Activated CD4-positive, alpha-beta T cell treated with anti-CD3 and anti-CD28 coated beads, Interleukin-2, Interleukin-4, amounts not matched to agents 100 ng/mL and 50 ng/mL, durations not matched to agents 16 hours and 8 hours (primary cell): ENCODE data around the gene RPL7A.
A peak's percentile ranks its signal among the peaks of the same experiment; 100 is the strongest.
"Not testable (repeated sequence)": the region's sequence is repeated elsewhere in the genome, so short reads cannot be mapped to it uniquely, and the experiment has no call there.

Source experiments
- DNase-seq: peaks from one replicate; pipeline ENCODE4 v3.0.0-alpha.2; 2020; ENCODE audit warnings: low spot score

Gene RPL7A

GRCh38 chr9:133327834-133328484 lies 20.1 kb upstream of the RPL7A start:
- DNase-seq, result no peak

- not testable (repeated sequence) for DNase-seq
Observed at GRCh38 chr9:133329306-133330156, 18.5 kb upstream of the RPL7A start.

DNA sequence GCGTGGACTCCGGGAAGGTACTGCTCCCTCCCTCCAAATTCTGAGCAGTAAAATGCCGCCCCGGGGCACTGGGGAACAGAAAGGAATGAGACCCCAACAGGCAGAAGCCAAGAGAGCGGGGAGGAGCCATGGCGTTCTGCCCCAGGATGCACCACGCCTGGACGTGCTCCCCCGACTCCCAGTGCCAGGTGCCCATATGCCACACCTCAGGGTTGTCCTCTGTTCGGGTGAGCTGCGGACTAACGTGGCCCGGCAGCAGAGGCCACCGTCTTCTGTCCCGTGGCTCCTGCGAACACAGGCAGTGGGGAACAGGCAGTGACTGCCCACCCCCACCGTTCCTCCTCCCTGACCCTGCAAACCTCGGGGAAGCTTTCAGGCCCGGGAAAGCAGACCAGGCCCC lies 16.8 kb upstream of the RPL7A start:
- no peak for DNase-seq

DNA sequence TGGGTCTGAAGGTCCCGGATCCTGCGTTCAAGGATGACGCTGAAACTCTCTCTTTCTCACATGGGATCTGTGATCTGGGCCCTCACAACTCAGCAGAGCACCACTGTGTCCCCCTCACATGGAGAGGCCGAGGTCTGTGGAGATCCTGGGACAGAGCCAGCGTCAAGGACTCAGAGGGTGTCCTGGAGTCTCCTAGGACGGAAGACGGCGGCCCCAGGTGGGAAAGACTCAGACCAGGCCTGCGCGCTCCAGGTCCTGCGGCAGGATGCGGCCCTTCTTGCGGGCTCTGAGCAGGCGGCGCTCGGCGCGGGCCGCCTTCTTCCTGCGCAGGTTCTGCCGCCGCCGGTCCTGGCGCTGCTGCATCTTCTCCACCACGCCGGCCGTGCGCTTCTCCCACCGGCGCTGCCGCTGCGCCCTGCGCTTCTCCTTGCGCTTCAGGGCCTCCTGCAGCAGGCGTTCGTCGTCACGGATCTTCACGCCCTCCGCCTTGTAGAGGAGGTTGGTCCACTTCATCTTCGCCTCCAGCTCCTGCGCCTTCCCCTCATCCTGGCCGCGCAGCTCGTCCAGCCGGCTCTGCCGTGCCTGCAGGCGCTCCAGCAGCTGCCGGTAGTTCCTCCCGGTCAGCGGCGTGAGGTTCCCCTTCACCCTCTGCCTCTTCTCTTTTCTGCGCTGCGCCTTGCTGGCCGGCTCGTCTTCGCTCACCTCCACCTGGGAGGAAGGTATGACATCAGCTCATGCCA lies 16.2 kb upstream of the RPL7A start:
- no peak for DNase-seq

DNA sequence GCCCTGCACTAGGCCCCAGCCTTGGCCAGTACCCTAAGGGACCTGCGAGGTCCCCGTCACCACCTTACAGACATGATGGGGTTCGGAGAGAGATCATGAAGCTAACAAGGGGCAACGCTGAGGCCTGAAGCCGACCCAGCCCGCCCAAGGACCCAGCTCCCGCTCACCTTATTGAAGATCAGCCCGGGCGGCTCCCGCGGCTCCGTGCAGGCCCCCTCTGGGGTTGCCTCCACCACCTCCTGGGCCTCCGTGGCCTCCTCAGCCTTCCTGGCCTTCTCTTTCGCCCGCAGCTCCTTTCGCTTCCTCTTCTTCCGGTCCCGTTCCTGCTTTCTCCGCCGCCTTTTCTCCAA lies 15.7 kb upstream of the RPL7A start:
- DNase-seq, result no peak

DNA sequence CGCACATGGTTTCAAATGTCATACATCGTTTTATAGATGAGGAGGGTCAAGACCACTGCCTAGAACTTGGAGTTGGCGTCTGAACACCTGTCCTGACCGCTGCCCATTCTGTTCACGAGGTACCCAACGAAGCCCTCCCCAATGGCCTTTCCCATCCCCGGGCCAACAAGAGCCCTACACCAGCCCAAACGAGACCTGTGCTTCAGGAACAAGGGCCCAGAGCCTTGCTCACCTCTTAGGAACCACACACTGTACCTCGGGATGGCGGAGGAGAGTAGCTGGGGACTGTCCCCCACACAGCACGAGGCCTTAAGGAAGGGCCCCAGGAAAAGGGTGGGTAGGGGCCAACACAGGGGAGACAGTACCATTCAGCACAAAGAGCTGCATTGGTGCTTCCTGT lies 15.0 kb upstream of the RPL7A start:
- no peak for DNase-seq

GRCh38 chr9:133333566-133333965 lies 14.5 kb upstream of the RPL7A start:
- no peak for DNase-seq

GRCh38 chr9:133334161-133334560 lies 13.9 kb upstream of the RPL7A start:
- DNase-seq, result no peak

GRCh38 chr9:133334888-133335287 lies 13.1 kb upstream of the RPL7A start:
- not testable (repeated sequence) for DNase-seq

- DNase-seq, result peak; percentile 95
Observed at GRCh38 chr9:133335924-133336811, 11.8 kb upstream of the RPL7A start, which contains the start of gene SURF6. TSS of gene SURF6 (minus strand) at chr9:133336188. CDS start at chr9:133336132, 56 bp downstream.

DNA sequence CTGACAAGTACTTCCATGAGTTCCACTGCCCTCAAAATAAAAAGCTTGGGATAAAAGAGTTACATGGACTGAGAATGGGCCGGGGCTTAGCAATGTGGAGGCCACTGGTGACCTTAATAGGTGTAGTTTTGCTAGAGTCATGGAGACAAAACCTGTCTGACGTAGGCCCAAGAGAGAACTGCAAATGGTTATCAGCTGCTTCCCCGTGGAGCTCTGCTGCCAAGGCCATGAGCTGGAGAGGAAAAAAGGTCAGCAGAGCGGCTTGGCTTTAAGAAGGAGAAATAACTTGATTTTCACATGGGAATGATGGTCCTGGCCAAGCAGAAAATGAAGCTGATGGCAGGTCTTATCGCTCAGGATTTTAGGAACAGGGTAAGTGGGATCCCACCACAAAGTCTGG lies 8.4 kb upstream of the RPL7A start:
- DNase-seq, result no peak

DNA sequence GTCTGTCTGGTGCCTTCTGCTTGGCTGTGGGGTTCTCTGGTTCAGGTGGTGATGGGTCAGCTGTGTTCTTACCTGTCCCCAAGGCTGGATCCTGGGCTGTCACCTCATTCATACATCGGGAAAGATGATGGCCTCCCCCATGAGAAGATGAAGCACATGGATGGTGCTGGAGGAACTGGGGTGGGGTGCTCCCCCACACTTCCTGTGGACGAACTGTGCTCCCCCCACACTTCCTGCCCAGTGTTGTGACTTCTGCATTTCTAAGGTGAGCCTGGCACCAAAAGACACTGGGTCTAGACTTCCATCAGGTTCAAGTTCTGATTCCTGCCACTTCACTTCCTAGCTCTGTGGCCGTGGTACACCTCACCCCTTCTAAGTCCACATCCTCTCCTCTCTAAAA lies 7.8 kb upstream of the RPL7A start:
- no peak for DNase-seq

GRCh38 chr9:133340916-133341315 lies 7.1 kb upstream of the RPL7A start:
- no peak for DNase-seq

DNA sequence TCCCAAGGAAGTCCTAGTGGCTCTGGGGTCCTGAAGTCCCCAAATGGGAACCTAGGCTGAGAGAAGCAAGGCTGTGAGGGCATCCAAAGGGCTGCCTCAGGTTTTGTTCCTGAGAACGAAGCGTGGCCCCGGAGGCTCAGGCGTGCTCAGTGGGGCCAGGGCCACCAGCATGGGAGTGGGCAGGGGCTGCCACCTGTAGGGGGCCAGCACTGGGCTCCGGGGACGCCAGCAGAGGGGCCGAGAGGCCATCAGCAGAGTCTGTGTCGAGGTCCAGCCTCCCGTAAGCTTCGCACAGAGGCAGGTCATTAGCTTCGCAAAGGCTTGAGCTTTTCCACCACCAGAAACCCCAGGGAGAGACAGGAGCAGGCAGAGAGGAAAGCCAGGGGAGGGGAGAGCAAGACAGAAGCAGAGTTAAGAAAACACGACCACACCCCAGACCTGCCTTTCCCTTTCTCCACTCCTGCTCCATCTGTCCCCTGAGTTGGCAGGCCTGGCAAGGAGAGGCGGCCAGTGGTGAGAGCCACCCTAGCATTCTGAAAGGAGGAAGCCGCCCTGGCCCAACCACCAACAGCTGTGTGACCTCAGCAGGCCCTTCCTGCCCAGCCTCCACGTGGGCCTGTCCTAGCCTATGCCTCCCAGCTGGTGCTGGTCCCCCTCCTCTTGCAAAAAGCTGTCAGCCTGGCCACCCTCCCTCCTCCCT lies 6.5 kb upstream of the RPL7A start:
- DNase-seq, result no peak

- no peak for DNase-seq
Observed at GRCh38 chr9:133342069-133342406, 6.0 kb upstream of the RPL7A start.

- no peak for DNase-seq
Observed at GRCh38 chr9:133342570-133342969, 5.4 kb upstream of the RPL7A start.

GRCh38 chr9:133344071-133344470 lies 3.9 kb upstream of the RPL7A start:
- DNase-seq, result no peak

- DNase-seq, result no peak
Observed at GRCh38 chr9:133344979-133345378, 3.0 kb upstream of the RPL7A start.

GRCh38 chr9:133345596-133345995 lies 2.4 kb upstream of the RPL7A start:
- no peak for DNase-seq

- no peak for DNase-seq
Observed at GRCh38 chr9:133346021-133346785, 1.8 kb upstream of the RPL7A start.
